Body of pancreas (tissue), 4 donors: Measurements from ENCODE around the gene CDH16.

ENCODE experiments used
- POLR2A ChIP-seq, 3 donors: fragments of 450-650 bp; IDR thresholded peaks; one replicate each; pipeline ENCODE4 v1.6.1; 2016; ENCODE audit warnings: antibody characterized with exemption in 3 of 3, mild to moderate bottlenecking in 2 of 3
- TF ChIP-seq, protein P1 (sequence below), 7 experiments: fragments of 450-650 bp in 4 of 7; fragments of 200-600 bp in 3 of 7; sonication (generic) in 3 of 7; IDR thresholded peaks; one replicate each; pipeline ENCODE4 v1.5.1; 2016 to 2019; ENCODE audit warnings: antibody characterized with exemption in 7 of 7

DNA sequence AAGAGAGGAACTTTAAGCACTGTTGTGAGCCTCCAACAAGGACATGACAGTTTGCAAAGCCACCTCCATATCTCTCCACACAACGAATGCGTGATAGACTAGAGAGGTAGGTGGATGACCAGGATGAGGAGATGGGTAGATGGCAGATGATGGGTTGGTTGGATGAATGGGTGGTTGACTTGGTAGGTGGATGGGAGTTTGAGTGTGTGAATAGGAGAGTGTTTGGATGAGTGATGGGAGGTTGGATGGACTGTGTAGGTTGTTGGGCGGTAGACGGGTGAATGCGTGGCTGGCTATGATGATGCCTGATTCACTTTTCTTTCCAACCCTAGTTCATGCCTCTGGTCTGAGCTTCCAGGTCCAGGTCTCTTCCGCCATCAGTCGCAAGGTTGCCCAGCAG, 4.1 kb downstream of the CDH16 start:
- TF ChIP-seq, protein P1, sequence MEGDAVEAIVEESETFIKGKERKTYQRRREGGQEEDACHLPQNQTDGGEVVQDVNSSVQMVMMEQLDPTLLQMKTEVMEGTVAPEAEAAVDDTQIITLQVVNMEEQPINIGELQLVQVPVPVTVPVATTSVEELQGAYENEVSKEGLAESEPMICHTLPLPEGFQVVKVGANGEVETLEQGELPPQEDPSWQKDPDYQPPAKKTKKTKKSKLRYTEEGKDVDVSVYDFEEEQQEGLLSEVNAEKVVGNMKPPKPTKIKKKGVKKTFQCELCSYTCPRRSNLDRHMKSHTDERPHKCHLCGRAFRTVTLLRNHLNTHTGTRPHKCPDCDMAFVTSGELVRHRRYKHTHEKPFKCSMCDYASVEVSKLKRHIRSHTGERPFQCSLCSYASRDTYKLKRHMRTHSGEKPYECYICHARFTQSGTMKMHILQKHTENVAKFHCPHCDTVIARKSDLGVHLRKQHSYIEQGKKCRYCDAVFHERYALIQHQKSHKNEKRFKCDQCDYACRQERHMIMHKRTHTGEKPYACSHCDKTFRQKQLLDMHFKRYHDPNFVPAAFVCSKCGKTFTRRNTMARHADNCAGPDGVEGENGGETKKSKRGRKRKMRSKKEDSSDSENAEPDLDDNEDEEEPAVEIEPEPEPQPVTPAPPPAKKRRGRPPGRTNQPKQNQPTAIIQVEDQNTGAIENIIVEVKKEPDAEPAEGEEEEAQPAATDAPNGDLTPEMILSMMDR (IDR thresholded peaks at IDR 0.05) = no peak
- TF ChIP-seq POLR2A (IDR thresholded peaks at IDR 0.05) = no peak
